Colonic mucosa (tissue), 4 donors: ENCODE data around the gene PCNX1. TPM values are rescaled to one million over a fixed set of nuclear protein-coding genes. Genes with fewer than 3 reads are reported as not detected.

Experiments
- DNase-seq: peaks from one replicate; pipeline ENCODE4 v3.0.0-alpha.2; 2020
- H3K27ac ChIP-seq: fragments of 200-600 bp; one replicate; pipeline ENCODE4 v1.8.0; 2021
- H3K27me3 ChIP-seq: fragments of 200-600 bp; one replicate; pipeline ENCODE4 v1.8.0; 2021
- H3K36me3 ChIP-seq: fragments of 200-600 bp; one replicate; pipeline ENCODE4 v1.8.0; 2021
- H3K4me1 ChIP-seq: fragments of 200-600 bp; one replicate; pipeline ENCODE4 v1.8.0; 2021; ENCODE audit warnings: mild to moderate bottlenecking
- H3K4me3 ChIP-seq: fragments of 200-600 bp; one replicate; pipeline ENCODE4 v1.8.0; 2021
- H3K9ac ChIP-seq, 2 donors: one replicate each; pipeline ENCODE4 v1.7.0; 2013; ENCODE audit warnings: control low read depth in 2 of 2, low read depth in 2 of 2, low read length in 2 of 2
- H3K9me3 ChIP-seq: fragments of 200-600 bp; one replicate; pipeline ENCODE4 v1.8.0; 2021
- intact Hi-C: fragments of 100-400 bp; cut with DNase I; formaldehyde crosslinking; loops from one replicate; pipeline ENCODE4 v1.14.1; 2022
- total RNA-seq, 2 donors: library from RNA; stranded (reverse); fragmentation: NEBNext Ultra II Directional in 1 of 2; extraction: Animal tissue kit (Norgen Biotek cat#: 25700) in 1 of 2; gene quantifications; one replicate each; pipeline ENCODE4 v1.2.1, GENCODE V29; 2021
- TF ChIP-seq, protein P1 (sequence below): fragments of 200-600 bp; IDR thresholded peaks from one replicate; pipeline ENCODE4 v1.8.0; 2022; ENCODE audit warnings: antibody characterized with exemption, mild to moderate bottlenecking
- donor health status: healthy.
- donor health status: DM: no; HTN: no; CAD: no.
- donor health status: DM: no; HTN: no; CAD: no.

PCNX1 gene
- total RNA-seq, 2 donors from 2014 or later = 18.1 to 26.7 TPM

DNA sequence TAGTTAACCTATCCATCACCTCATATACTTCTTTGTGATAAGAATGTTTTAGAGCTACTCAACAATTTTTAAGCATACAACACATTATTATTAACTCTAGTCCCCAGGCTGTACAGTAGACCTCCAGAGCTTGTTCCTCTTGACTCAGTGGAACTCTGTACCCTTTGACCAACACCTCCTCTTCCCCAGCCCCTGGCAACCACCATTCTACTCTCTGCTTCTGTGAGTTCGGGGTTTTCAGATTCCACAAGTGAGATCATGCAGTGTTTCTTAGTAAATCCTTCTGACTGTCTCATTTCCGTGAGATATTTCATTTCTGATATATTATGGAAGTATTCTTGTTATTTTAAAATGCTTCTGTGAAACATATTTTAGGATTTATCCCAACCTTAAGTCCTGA, 200.7 kb downstream of the PCNX1 start:
- H3K4me3 ChIP-seq = no peak overlapping the region
- H3K9me3 ChIP-seq = no peaks in the 10 kb centered on the region
- intact Hi-C loops = no loop called here
- H3K4me1 ChIP-seq = no peaks in the 10 kb centered on the region
- H3K27ac ChIP-seq = no peak overlapping the region
- DNase-seq = no peak
- no peak overlapping the region for H3K9ac ChIP-seq
- no peaks in the 10 kb centered on the region for H3K36me3 ChIP-seq
- no peaks in the 10 kb centered on the region for H3K27me3 ChIP-seq
- TF ChIP-seq, protein P1, sequence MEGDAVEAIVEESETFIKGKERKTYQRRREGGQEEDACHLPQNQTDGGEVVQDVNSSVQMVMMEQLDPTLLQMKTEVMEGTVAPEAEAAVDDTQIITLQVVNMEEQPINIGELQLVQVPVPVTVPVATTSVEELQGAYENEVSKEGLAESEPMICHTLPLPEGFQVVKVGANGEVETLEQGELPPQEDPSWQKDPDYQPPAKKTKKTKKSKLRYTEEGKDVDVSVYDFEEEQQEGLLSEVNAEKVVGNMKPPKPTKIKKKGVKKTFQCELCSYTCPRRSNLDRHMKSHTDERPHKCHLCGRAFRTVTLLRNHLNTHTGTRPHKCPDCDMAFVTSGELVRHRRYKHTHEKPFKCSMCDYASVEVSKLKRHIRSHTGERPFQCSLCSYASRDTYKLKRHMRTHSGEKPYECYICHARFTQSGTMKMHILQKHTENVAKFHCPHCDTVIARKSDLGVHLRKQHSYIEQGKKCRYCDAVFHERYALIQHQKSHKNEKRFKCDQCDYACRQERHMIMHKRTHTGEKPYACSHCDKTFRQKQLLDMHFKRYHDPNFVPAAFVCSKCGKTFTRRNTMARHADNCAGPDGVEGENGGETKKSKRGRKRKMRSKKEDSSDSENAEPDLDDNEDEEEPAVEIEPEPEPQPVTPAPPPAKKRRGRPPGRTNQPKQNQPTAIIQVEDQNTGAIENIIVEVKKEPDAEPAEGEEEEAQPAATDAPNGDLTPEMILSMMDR = no peak

DNA sequence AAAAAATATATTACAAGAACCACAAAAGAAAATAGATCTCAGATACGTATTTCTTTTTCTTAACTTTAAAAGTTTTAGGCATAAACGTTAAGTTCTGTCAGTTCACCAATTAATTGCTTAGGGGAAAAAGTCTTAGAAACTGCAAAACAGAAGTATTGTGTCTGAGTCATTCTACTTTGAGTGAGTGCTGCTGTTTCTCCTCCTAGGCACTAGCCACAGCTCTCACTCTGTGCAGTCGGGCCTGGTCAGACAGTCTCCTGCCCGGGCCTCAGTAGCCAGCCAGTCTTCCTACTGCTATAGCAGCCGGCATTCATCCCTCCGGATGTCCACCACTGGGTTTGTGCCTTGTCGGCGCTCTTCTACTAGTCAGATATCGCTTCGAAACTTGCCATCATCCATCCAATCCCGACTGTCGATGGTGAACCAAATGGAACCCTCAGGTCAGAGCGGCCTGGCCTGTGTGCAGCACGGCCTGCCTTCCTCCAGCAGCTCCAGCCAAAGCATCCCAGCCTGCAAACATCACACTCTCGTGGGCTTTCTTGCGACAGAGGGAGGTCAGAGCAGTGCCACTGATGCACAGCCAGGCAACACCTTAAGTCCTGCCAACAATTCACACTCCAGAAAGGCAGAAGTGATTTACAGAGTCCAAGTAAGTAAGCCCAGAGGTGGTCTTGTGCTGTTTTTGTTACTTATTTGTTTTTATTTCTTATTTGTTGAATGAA, 201.3 kb downstream of the PCNX1 start:
- H3K27ac ChIP-seq = no peak overlapping the region
- H3K9ac ChIP-seq = no peak overlapping the region
- no peaks in the 10 kb centered on the region for H3K9me3 ChIP-seq
- H3K4me1 ChIP-seq = no peaks in the 10 kb centered on the region
- H3K27me3 ChIP-seq = no peaks in the 10 kb centered on the region
- no peak overlapping the region for H3K4me3 ChIP-seq
- intact Hi-C loops = no loop called here
- no peaks in the 10 kb centered on the region for H3K36me3 ChIP-seq
- TF ChIP-seq, protein P1 = no peak
- no peak for DNase-seq

- Histone ChIP-seq H3K4me1 (peaks cover 5% of the 10 kb centered on the region), H3K4me3 (no peak overlapping the region), H3K9me3 (no peaks in the 10 kb centered on the region), H3K36me3 (no peaks in the 10 kb centered on the region), H3K27me3 (no peaks in the 10 kb centered on the region), H3K27ac (no peak overlapping the region), H3K9ac (no peak overlapping the region)
- DNase-seq = no peak
- intact Hi-C loops = no loop called here
- TF ChIP-seq, protein P1 = no peak
These were observed 206.1 kb downstream of the PCNX1 start for GRCh38 chr14:71113376-71113775.

GRCh38 chr14:71114565-71114964, 207.3 kb downstream of the PCNX1 start:
- Histone ChIP-seq H3K36me3 (no peaks in the 10 kb centered on the region), H3K27ac (no peak overlapping the region), H3K4me1 (peaks cover 5% of the 10 kb centered on the region), H3K9me3 (no peaks in the 10 kb centered on the region), H3K4me3 (no peak overlapping the region), H3K27me3 (no peaks in the 10 kb centered on the region), H3K9ac (no peak overlapping the region)
- no peak for DNase-seq
- TF ChIP-seq, protein P1 = no peak
- intact Hi-C loops = no loop called here

GRCh38 chr14:71115306-71115705, 208.0 kb downstream of the PCNX1 start:
- TF ChIP-seq, protein P1 = no peak
- Histone ChIP-seq H3K9me3 (no peaks in the 10 kb centered on the region), H3K27me3 (no peaks in the 10 kb centered on the region), H3K4me3 (no peak overlapping the region), H3K9ac (no peak overlapping the region), H3K36me3 (no peaks in the 10 kb centered on the region), H3K27ac (no peak overlapping the region), H3K4me1 (peaks cover 5% of the 10 kb centered on the region)
- intact Hi-C loops = no loop called here
- no peak for DNase-seq
